SK-N-MC (cell line): ENCODE data around the gene ARHGAP31.

Experiments used
- EZH2 ChIP-seq: fragments of 200-600 bp; sonication (generic); IDR thresholded peaks from one replicate; pipeline ENCODE4 v1.6.1; 2017; ENCODE audit warnings: antibody characterized with exemption
- FOXP2 ChIP-seq: optimal IDR thresholded peaks from 2 replicates; pipeline ENCODE3; 2011; ENCODE audit warnings: mild to moderate bottlenecking, moderate library complexity; ENCODE audit not compliant: insufficient read depth; ENCODE audit errors: extremely low read length, control extremely low read depth
- POLR2AphosphoS5 ChIP-seq: IDR thresholded peaks from 2 replicates; pipeline ENCODE4 v1.6.1; 2012; ENCODE audit warnings: mild to moderate bottlenecking, low read depth, low read length, borderline replicate concordance

GRCh38 chr3:119433613-119434325 lies 139.6 kb downstream of the ARHGAP31 start:
- TF ChIP-seq POLR2AphosphoS5 = no peak
- TF ChIP-seq EZH2 = no peak
- TF ChIP-seq FOXP2 = no peak
